Activated naive CD4-positive, alpha-beta T cell treated with anti-CD3 and anti-CD28 coated beads, Interleukin-2, amount 50 U/mL, for 24 hours (primary cell): ENCODE data around the gene NMNAT3.
"Not testable (repeated sequence)": the region's sequence is repeated elsewhere in the genome, so short reads cannot be mapped to it uniquely, and the experiment has no call there.

Experiments
- H3K27ac Mint-ChIP-seq: one replicate; pipeline ENCODE4 v1.8.0; 2021; ENCODE audit warnings: mild to moderate bottlenecking, mixed read lengths
- H3K27me3 Mint-ChIP-seq: one replicate; pipeline ENCODE4 v1.8.0; 2021; ENCODE audit warnings: mixed read lengths
- H3K36me3 Mint-ChIP-seq: one replicate; pipeline ENCODE4 v1.8.0; 2021; ENCODE audit warnings: mixed read lengths
- H3K4me1 Mint-ChIP-seq: one replicate; pipeline ENCODE4 v1.8.0; 2021; ENCODE audit warnings: mixed read lengths
- H3K4me3 Mint-ChIP-seq: one replicate; pipeline ENCODE4 v1.8.0; 2021; ENCODE audit warnings: mild to moderate bottlenecking, mixed read lengths
- H3K9me3 Mint-ChIP-seq: one replicate; pipeline ENCODE4 v1.8.0; 2021; ENCODE audit warnings: mixed read lengths

The NMNAT3 gene

GRCh38 chr3:139587797-139588196 lies 90.0 kb downstream of the NMNAT3 start:
- no peaks in the 10 kb centered on the region for H3K9me3 Mint-ChIP-seq
- no peaks in the 10 kb centered on the region for H3K4me1 Mint-ChIP-seq
- H3K27ac Mint-ChIP-seq, result no peak overlapping the region
- no peak overlapping the region for H3K4me3 Mint-ChIP-seq
- no peaks in the 10 kb centered on the region for H3K27me3 Mint-ChIP-seq
- H3K36me3 Mint-ChIP-seq, result peaks cover 1% of the 10 kb centered on the region

GRCh38 chr3:139586420-139587017 lies 91.3 kb downstream of the NMNAT3 start:
- Mint-ChIP-seq H3K4me3 (no peak overlapping the region), H3K9me3 (no peaks in the 10 kb centered on the region), H3K27ac (no peak overlapping the region), H3K36me3 (peaks cover 2% of the 10 kb centered on the region), H3K27me3 (no peaks in the 10 kb centered on the region), H3K4me1 (no peaks in the 10 kb centered on the region)

DNA sequence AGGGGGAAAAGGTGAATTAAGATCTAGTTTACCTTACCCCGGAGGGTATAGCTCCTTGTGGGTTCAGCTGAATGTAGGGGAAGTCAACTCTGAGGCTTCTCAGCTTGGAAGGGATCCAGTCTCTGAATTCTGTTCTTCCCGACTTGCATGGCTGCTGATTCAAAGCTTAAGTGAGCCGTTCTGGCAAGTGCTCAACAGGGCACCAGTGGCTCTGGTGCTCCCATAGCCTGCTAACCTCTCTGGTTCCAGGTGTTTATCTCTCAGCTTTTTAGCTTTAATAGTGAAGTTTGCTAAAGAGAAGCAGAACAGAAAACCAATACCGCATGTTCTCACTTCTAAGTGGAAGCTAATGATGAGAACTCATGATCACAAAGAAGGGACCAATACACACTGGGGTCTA lies 92.0 kb downstream of the NMNAT3 start:
- H3K4me1 Mint-ChIP-seq, result no peaks in the 10 kb centered on the region
- no peaks in the 10 kb centered on the region for H3K9me3 Mint-ChIP-seq
- H3K4me3 Mint-ChIP-seq, result no peak overlapping the region
- peaks cover 3% of the 10 kb centered on the region for H3K36me3 Mint-ChIP-seq
- H3K27ac Mint-ChIP-seq, result no peak overlapping the region
- H3K27me3 Mint-ChIP-seq, result no peaks in the 10 kb centered on the region

- not testable (repeated sequence) for H3K4me3 Mint-ChIP-seq, H3K9me3 Mint-ChIP-seq, H3K27me3 Mint-ChIP-seq, H3K4me1 Mint-ChIP-seq, H3K36me3 Mint-ChIP-seq, H3K27ac Mint-ChIP-seq
Measured at GRCh38 chr3:139583651-139584050, 94.1 kb downstream of the NMNAT3 start.

GRCh38 chr3:139578783-139579182 lies 99.0 kb downstream of the NMNAT3 start:
- H3K9me3 Mint-ChIP-seq, result no peaks in the 10 kb centered on the region
- H3K36me3 Mint-ChIP-seq, result peaks cover 6% of the 10 kb centered on the region
- H3K27me3 Mint-ChIP-seq, result no peaks in the 10 kb centered on the region
- H3K4me3 Mint-ChIP-seq, result no peak overlapping the region
- H3K27ac Mint-ChIP-seq, result no peak overlapping the region
- no peaks in the 10 kb centered on the region for H3K4me1 Mint-ChIP-seq

DNA sequence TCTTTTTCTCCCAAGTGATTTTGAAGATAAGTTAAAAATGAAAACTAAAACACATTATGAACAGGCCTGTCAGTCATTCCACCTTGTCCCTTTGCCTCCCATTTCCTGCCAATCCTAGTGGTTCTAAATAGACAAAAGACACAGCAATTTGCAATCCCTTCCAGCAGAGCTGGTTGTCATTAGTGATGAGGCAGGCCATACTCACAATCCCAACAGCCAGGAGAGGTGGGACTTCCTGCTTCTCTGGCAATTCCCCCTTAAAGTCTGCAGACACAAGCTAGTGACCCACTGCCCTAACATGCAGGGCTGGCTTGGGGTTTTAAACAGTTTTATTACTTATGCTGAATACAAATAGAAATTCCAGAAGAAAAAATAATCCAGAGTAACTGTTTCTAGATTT lies 99.9 kb downstream of the NMNAT3 start:
- no peaks in the 10 kb centered on the region for H3K27me3 Mint-ChIP-seq
- H3K36me3 Mint-ChIP-seq, result peaks cover 8% of the 10 kb centered on the region
- H3K4me3 Mint-ChIP-seq, result no peak overlapping the region
- H3K4me1 Mint-ChIP-seq, result no peaks in the 10 kb centered on the region
- H3K27ac Mint-ChIP-seq, result no peak overlapping the region
- H3K9me3 Mint-ChIP-seq, result no peaks in the 10 kb centered on the region

DNA sequence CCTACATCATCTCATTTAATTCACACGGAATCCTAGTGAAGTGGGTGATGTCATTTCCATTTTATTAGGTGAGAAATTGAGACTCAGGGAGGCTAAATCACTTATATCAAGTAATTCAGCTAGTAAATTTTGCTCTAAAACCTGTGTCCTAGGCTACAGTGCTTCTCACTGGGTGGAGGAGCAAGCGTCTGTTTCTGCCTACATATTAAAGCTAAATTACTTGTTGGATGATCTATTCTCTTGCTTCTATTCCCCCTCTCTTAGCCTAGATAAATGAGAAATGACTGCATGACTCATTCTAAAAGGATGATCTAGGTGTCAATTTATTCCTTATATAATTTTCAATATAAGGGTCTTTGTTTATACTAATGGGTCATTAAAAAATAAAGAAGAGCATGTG lies 100.4 kb downstream of the NMNAT3 start:
- Mint-ChIP-seq H3K9me3 (no peaks in the 10 kb centered on the region), H3K4me3 (no peak overlapping the region), H3K27me3 (no peaks in the 10 kb centered on the region), H3K27ac (no peak overlapping the region), H3K4me1 (no peaks in the 10 kb centered on the region), H3K36me3 (peaks cover 10% of the 10 kb centered on the region)

GRCh38 chr3:139574026-139574947 lies 103.5 kb downstream of the NMNAT3 start:
- H3K27ac Mint-ChIP-seq, result no peak overlapping the region

DNA sequence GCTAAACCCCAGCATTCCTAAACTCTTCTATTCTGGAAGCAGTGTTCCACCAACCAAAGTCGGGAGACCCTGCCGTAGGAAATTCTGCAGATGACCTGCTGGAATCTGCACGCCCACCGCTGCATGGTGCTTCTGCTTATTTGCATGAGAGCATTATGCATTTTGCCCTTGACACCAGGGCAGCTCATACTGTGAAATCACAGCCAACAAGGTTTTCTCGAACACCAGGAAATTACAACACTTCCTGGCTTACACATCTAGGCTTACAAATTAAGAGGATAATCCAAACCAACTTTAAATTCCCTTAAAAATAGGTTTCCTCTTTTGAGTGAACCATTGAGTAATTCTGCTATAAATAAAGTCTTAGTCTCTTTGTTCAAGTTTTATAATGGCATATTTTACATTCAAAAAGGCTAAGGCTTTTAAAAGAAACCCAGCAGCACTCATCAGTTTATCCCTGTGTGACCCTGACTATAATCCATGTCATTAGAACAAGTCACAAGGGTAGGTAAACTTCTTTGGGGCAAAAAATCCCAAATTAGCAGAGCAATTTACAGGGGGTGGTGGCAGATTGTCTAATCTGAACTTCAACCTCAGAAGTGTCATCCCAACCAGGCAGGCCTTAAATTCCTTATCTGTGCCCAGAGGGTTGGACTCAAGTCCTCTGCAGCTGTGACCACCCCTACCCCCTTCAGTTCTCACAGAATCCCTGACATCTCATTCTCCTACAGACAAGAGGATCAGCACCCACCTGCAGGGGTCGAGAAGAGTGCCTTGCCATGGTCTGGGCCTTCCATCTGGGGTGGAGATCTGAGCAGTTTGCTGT lies 104.7 kb downstream of the NMNAT3 start:
- H3K36me3 Mint-ChIP-seq, result peaks cover 11% of the 10 kb centered on the region
- H3K9me3 Mint-ChIP-seq, result peaks cover 5% of the 10 kb centered on the region
- no peaks in the 10 kb centered on the region for H3K27me3 Mint-ChIP-seq
- no peaks in the 10 kb centered on the region for H3K4me1 Mint-ChIP-seq
- H3K27ac Mint-ChIP-seq, result no peak overlapping the region
- H3K4me3 Mint-ChIP-seq, result no peak overlapping the region

More at GRCh38 chr3:139574026-139574947, 103.5 kb downstream of the NMNAT3 start:
- H3K4me1 Mint-ChIP-seq, result no peaks in the 10 kb centered on the region
- peaks cover 10% of the 10 kb centered on the region for H3K36me3 Mint-ChIP-seq
- H3K4me3 Mint-ChIP-seq, result no peak overlapping the region
- H3K27me3 Mint-ChIP-seq, result no peaks in the 10 kb centered on the region
- H3K9me3 Mint-ChIP-seq, result no peaks in the 10 kb centered on the region

GRCh38 chr3:139571711-139572110 lies 106.1 kb downstream of the NMNAT3 start:
- Mint-ChIP-seq H3K27ac (no peak overlapping the region), H3K27me3 (no peaks in the 10 kb centered on the region), H3K4me1 (no peaks in the 10 kb centered on the region), H3K36me3 (peaks cover 9% of the 10 kb centered on the region), H3K9me3 (peaks cover 5% of the 10 kb centered on the region), H3K4me3 (no peak overlapping the region)

GRCh38 chr3:139564294-139564861 lies 113.4 kb downstream of the NMNAT3 start:
- no peaks in the 10 kb centered on the region for H3K4me1 Mint-ChIP-seq

GRCh38 chr3:139561959-139562676 lies 115.7 kb downstream of the NMNAT3 start:
- no peak overlapping the region for H3K27ac Mint-ChIP-seq
- H3K36me3 Mint-ChIP-seq, result peaks cover 2% of the 10 kb centered on the region
- no peak overlapping the region for H3K4me3 Mint-ChIP-seq
- H3K9me3 Mint-ChIP-seq, result no peaks in the 10 kb centered on the region
- H3K4me1 Mint-ChIP-seq, result no peaks in the 10 kb centered on the region
- H3K27me3 Mint-ChIP-seq, result no peaks in the 10 kb centered on the region

More at GRCh38 chr3:139564294-139564861, 113.4 kb downstream of the NMNAT3 start:
- H3K27ac Mint-ChIP-seq, result no peak overlapping the region
- peaks cover 5% of the 10 kb centered on the region for H3K9me3 Mint-ChIP-seq
- no peak overlapping the region for H3K4me3 Mint-ChIP-seq
- no peaks in the 10 kb centered on the region for H3K27me3 Mint-ChIP-seq
- peaks cover 3% of the 10 kb centered on the region for H3K36me3 Mint-ChIP-seq

GRCh38 chr3:139561255-139561817 lies 116.4 kb downstream of the NMNAT3 start:
- H3K36me3 Mint-ChIP-seq, result peaks cover 2% of the 10 kb centered on the region
- no peak overlapping the region for H3K4me3 Mint-ChIP-seq
- no peaks in the 10 kb centered on the region for H3K9me3 Mint-ChIP-seq
- no peaks in the 10 kb centered on the region for H3K27me3 Mint-ChIP-seq
- no peak overlapping the region for H3K27ac Mint-ChIP-seq
- no peaks in the 10 kb centered on the region for H3K4me1 Mint-ChIP-seq

DNA sequence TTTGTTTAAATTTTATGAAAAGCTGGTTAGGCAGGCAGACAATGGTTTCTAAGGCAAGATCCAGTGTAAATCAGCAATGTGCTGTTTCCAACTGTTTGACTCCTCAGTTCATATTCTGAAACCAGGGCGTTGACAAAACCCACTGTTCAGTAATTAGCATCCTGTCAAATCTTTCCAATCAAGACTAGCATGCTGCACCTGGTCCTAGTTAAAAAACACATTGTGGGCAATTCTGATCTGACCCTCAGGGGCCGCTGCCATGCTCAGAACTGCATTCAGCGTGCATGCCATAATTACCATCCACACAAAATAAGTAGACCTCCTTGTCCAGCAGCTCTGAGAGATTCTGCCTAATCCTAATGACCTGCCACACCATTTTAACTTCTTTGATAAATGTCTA lies 117.4 kb downstream of the NMNAT3 start:
- Mint-ChIP-seq H3K9me3 (no peaks in the 10 kb centered on the region), H3K4me1 (no peaks in the 10 kb centered on the region), H3K4me3 (no peak overlapping the region)

DNA sequence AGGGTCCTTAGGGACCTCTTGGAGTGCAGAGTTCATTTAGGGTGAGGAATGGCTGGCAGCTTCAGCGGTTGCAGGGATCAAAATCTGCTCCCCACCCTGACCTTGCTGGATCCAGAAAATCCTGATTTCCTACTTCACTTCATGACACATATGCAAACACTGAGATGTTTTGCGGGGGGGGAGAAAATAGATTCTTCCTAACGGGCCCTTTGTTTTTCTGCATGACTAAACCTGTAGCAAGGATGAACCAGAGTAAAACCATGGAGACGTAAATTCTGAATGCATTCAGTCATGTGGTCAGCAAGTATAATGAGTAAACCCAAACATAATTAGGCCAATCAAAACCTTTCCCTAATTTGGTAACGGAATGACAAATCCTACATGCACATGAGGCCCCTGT lies 118.2 kb downstream of the NMNAT3 start:
- Mint-ChIP-seq H3K36me3 (peaks cover 2% of the 10 kb centered on the region), H3K4me1 (no peaks in the 10 kb centered on the region), H3K27ac (no peak overlapping the region), H3K27me3 (no peaks in the 10 kb centered on the region), H3K4me3 (no peak overlapping the region), H3K9me3 (no peaks in the 10 kb centered on the region)

More for the DNA sequence above, 117.4 kb downstream of the NMNAT3 start:
- H3K36me3 Mint-ChIP-seq, result peaks cover 2% of the 10 kb centered on the region
- H3K27me3 Mint-ChIP-seq, result no peaks in the 10 kb centered on the region
- H3K27ac Mint-ChIP-seq, result no peak overlapping the region
